GM10266 (cell line): ENCODE data around the gene LAMB4.

Source experiments
- DNase-seq: peaks from one replicate; pipeline ENCODE4 v3.0.0; 2012; ENCODE audit errors: extremely low spot score
- TF ChIP-seq, protein P1 (sequence below): IDR thresholded peaks from 2 replicates; pipeline ENCODE4 v1.5.1; 2012; ENCODE audit warnings: mild to moderate bottlenecking, low read depth; ENCODE audit not compliant: control insufficient read depth, insufficient read depth; ENCODE audit errors: missing control alignments

The LAMB4 gene

DNA sequence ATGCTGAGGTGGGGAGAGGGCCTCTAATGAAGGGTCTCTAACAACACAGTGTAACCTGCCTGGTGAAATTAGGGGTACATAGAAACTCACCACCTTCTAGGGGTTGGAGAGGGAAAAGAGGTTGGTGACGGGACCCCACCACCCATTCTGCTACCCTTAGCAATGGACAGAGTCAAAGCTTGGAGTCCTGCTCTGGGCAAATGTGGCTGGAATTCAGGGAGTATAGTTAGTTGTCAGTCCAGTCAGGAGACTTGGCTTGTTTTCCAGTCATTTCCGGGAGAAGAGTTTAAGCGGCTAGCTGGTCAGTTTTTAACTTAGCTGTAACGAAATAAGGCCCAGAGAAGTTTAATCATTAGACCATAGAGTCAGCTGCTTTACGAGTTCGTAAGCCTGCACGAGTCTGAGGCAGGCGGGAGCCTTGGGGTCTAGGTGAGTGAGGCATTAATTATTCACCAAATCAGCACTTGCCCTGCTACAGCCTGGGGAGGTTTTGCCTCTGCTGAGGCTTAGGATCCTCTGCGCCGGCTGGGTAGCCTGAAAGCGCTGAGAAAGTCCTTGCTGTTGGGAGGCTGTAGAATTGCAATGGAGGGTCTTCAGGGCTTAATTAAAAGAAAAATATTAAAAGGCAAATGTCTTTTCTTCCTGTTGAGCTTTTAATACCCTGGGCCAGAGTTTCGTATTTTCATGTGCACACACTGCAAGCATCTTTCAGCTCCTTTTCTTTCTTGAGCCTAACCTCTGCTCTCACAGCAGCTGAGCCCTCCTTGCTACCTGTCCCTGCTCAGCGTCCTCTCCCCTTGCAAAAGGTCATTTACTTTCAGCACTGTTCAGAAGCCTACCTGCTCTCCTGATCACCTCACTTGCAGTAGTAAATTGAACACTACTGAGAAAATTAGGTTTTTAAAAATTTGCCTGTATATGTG lies 125.7 kb downstream of the LAMB4 start:
- DNase-seq = peak; percentile 16
- TF ChIP-seq, protein P1, sequence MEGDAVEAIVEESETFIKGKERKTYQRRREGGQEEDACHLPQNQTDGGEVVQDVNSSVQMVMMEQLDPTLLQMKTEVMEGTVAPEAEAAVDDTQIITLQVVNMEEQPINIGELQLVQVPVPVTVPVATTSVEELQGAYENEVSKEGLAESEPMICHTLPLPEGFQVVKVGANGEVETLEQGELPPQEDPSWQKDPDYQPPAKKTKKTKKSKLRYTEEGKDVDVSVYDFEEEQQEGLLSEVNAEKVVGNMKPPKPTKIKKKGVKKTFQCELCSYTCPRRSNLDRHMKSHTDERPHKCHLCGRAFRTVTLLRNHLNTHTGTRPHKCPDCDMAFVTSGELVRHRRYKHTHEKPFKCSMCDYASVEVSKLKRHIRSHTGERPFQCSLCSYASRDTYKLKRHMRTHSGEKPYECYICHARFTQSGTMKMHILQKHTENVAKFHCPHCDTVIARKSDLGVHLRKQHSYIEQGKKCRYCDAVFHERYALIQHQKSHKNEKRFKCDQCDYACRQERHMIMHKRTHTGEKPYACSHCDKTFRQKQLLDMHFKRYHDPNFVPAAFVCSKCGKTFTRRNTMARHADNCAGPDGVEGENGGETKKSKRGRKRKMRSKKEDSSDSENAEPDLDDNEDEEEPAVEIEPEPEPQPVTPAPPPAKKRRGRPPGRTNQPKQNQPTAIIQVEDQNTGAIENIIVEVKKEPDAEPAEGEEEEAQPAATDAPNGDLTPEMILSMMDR = no peak

DNA sequence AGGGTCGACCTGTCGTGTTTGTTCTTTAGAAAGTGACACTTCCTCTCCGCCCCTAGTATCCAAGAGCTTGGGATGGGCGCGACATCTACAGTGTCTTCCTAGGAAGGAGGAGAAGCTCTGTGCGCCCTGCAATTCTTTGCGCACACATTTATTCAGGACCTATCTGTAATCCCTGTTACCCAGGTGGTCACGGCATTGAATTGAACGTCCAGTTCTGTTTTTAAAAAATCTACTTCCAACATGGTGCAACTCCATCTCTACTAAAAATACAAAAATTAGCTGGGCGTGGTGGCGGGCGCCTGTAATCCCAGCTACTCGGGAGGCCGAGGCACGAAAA lies 126.6 kb downstream of the LAMB4 start:
- no peak for DNase-seq
- TF ChIP-seq, protein P1 = no peak

DNA sequence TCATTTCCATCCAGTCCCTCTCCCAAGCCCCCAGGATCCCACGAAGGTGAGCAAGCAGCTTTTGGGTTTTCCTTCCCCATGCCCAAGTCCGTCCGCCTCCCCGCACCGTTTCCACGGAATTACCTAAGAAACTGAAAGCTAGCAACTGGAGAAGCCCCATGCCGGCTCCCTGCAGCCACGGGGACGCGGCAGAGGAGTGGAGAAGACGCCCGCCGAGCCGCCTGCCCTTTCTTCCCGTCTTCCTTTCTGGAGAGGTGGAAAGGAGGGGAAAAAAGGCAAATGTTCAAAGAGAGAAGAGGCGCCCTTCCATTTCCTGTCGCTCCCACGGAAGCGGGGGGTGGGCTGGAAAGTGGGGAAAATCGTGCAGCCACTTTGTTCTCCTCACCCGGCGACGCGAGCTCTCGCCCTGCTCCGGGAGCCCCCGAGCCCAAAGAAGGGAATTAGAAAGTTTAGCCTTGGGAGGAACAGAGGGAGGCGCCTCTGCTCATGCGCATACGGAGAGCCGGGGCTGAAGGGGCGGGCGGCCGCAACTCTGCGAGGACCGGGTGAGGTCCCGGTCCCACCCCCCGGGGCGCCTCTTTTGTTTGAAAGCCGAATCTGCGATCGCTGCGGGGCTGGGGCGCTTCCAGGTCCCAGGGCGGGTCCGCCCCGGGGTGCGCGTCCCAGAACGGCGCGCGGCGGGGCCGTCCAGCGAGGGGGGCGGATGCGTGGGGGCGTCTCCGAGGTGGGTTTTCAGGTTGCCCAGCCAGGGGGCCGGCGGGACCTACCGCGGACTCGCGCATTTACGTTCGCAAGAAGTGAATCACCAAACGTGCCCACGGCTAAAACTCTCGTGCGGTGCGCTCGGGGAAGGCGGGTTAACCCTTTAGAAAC lies 127.2 kb downstream of the LAMB4 start, which contains the start of gene LAMB1:
TSS of gene LAMB1 (minus strand) at position 436 of the 873 bp plus-strand sequence. CDS start at position 160, 276 bp downstream.
- DNase-seq = peak; percentile 42
- TF ChIP-seq, protein P1 = no peak

DNA sequence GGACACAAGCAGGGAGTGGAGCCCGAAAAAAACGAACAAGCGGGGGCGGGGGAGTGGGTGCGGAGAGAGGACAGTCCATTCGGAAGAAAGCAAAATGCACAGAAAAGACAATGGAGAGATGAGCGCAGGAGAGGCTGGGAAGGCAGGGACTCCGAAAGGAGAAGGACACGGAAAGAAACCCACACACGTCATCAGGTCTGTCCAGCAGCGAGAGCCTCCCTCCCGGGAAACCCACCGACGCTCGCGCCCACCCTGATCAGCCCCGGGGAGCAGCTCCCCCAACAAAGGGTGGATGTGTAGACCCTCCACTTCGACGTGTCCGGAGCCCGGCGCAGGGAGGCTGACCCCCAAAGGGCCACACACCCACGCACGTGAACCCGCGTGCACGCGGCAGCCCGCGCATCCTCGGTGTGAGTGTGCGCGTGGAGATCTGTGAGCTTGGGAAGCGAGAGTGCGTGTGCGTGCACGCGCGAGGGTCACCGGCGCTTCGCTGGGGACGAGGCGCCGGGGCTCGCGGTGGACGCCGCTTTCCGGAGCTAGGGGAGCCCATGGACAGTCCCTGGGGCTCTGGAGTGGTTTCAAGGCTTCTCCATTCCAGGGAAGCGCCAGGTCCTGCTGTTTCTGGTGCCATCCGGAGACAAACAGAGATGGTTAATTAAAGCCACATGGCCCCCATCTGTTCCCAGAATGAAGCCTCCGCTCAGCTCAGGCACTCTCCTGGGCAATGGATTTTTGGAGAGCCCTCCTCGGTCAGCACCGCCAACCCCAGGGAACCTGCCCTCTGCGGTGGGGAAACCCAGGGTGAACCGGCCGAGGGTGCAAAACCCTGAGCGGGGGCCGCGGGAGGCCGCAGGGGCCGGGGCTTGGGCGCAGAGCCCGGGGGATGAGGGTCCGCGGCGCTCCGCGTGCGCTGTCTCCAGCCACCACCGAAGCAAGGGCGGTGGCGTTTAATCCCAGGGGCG lies 128.1 kb downstream of the LAMB4 start:
- TF ChIP-seq, protein P1 = no peak
- DNase-seq = peak; percentile 35

DNA sequence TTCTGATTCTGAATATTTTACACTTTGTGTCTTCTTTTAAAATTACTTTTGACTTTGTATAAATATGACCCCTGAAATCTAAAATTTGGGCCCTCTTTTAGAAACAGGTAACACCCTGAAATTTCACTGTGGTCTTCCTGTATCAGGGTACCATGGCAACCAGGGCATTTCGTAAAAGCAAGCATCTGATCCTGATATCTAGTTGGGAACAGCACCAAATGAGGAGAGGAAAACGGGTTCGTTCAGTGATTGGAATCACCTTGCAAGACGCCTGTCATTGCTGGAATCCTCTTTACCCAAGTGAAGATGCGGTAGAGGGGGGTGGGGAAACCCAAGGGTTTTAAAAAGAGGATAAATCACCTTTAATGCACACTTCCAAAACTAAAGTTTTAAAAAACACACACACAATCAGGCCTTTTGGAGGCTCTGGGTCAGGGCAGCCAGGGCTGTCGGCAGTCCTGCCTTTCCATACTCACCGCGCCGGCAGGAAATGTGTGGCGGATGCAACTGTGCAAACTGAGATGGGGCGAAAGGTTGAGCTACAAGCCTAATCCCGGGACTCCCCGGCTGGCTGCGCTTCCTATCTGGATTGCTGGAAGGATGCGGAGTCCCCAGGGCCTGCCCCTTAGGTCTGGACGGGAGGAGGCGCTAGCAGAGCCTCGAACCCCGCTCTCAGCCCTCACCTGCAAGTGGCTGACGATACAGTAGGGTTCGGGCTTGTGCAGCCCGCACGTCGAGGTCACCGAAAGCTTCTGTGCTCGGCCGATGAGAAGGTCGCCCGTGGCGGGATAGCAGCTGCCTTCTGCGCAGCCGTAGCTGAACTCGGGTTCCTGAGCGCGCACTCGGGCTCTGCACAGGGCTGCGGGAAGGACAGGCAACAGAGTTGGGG lies 129.0 kb downstream of the LAMB4 start:
- DNase-seq = peak; percentile 14
- TF ChIP-seq, protein P1 = no peak
